Duodenal mucosa (tissue), 2 donors: ENCODE data around the gene SINHCAF.

ENCODE experiments used
- H3K27ac ChIP-seq: one replicate; pipeline ENCODE4 v1.7.0; 2013; ENCODE audit warnings: low read depth, low read length
- H3K27me3 ChIP-seq, 2 donors: one replicate each; pipeline ENCODE4 v1.7.0; 2013; ENCODE audit warnings: low read length in 2 of 2, control low read depth in 1 of 2; ENCODE audit not compliant: insufficient read depth in 2 of 2, control insufficient read depth in 1 of 2
- H3K36me3 ChIP-seq, 2 donors: one replicate each; pipeline ENCODE4 v1.7.0; 2013; ENCODE audit warnings: low read length in 2 of 2, control low read depth in 1 of 2; ENCODE audit not compliant: insufficient read depth in 2 of 2, control insufficient read depth in 1 of 2
- H3K4me1 ChIP-seq, 2 donors: one replicate each; pipeline ENCODE4 v1.7.0; 2013; ENCODE audit warnings: low read length in 2 of 2, control low read depth in 1 of 2; ENCODE audit not compliant: insufficient read depth in 2 of 2, control insufficient read depth in 1 of 2
- H3K4me3 ChIP-seq, 2 donors: one replicate each; pipeline ENCODE4 v1.7.0; 2013; ENCODE audit warnings: low read length in 2 of 2, low read depth in 1 of 2
- H3K9ac ChIP-seq, 2 donors: one replicate each; pipeline ENCODE4 v1.7.0; 2013; ENCODE audit warnings: low read length in 2 of 2, low read depth in 1 of 2
- H3K9me3 ChIP-seq, 2 donors: one replicate each; pipeline ENCODE4 v1.7.0; 2013; ENCODE audit warnings: low read length in 2 of 2, control low read depth in 1 of 2; ENCODE audit not compliant: control insufficient read depth in 1 of 2

The SINHCAF gene

DNA sequence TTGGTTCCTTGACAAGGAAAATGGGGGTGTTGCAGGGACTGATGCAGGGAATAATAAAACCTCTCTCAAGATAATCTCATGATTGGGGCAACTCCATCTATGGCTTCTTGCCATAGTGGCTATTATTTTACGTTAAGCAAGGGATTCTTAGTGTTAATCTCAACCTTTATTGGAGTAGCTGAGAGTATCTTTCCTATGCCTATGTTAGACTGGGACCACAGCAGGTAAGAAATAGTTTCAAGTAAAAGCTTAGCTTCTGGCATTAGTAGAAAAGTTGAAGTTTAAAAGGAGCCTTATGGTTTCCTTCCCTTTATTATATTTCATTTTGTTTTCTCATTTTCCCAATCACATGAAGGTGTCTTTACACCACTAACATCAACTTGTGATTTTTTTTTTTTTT, 16.7 kb downstream of the SINHCAF start:
- Histone ChIP-seq H3K27ac (no peak overlapping the region), H3K9me3 (no peaks in the 10 kb centered on the region), H3K9ac (no peak overlapping the region), H3K36me3 (peaks cover 7% of the 10 kb centered on the region in 2 donors), H3K27me3 (no peaks in the 10 kb centered on the region), H3K4me1 (peaks cover 0 to 7% of the 10 kb centered on the region in 2 donors), H3K4me3 (no peak overlapping the region)

GRCh38 chr12:31308116-31308515, 17.8 kb downstream of the SINHCAF start:
- Histone ChIP-seq H3K4me1 (peaks cover 0 to 7% of the 10 kb centered on the region in 2 donors), H3K9ac (no peak overlapping the region), H3K4me3 (no peak overlapping the region), H3K27ac (no peak overlapping the region), H3K27me3 (no peaks in the 10 kb centered on the region), H3K9me3 (no peaks in the 10 kb centered on the region), H3K36me3 (peaks cover 16 to 17% of the 10 kb centered on the region in 2 donors)

- Histone ChIP-seq H3K27ac (no peak overlapping the region), H3K4me1 (peaks cover 0 to 7% of the 10 kb centered on the region in 2 donors), H3K9me3 (no peaks in the 10 kb centered on the region)
Observed at GRCh38 chr12:31306866-31307265, 19.1 kb downstream of the SINHCAF start.

GRCh38 chr12:31303466-31303865, 22.5 kb downstream of the SINHCAF start:
- no peak overlapping the region for H3K27ac ChIP-seq
- peaks cover 0 to 7% of the 10 kb centered on the region in 2 donors for H3K4me1 ChIP-seq
- H3K9me3 ChIP-seq: no peaks in the 10 kb centered on the region
- no peak overlapping the region for H3K4me3 ChIP-seq
- no peak overlapping the region for H3K9ac ChIP-seq
- H3K27me3 ChIP-seq: no peaks in the 10 kb centered on the region
- peaks cover 21 to 27% of the 10 kb centered on the region in 2 donors for H3K36me3 ChIP-seq

More at GRCh38 chr12:31306866-31307265, 19.1 kb downstream of the SINHCAF start:
- H3K4me3 ChIP-seq: no peak overlapping the region
- H3K9ac ChIP-seq: no peak overlapping the region
- no peaks in the 10 kb centered on the region for H3K27me3 ChIP-seq
- H3K36me3 ChIP-seq: peaks cover 21 to 24% of the 10 kb centered on the region in 2 donors

GRCh38 chr12:31301311-31301710, 24.6 kb downstream of the SINHCAF start:
- Histone ChIP-seq H3K4me1 (peaks cover 0 to 5% of the 10 kb centered on the region in 2 donors), H3K9ac (no peak overlapping the region), H3K27ac (no peak overlapping the region), H3K4me3 (no peak overlapping the region), H3K9me3 (no peaks in the 10 kb centered on the region), H3K27me3 (no peaks in the 10 kb centered on the region), H3K36me3 (peaks cover 21 to 34% of the 10 kb centered on the region in 2 donors)

DNA sequence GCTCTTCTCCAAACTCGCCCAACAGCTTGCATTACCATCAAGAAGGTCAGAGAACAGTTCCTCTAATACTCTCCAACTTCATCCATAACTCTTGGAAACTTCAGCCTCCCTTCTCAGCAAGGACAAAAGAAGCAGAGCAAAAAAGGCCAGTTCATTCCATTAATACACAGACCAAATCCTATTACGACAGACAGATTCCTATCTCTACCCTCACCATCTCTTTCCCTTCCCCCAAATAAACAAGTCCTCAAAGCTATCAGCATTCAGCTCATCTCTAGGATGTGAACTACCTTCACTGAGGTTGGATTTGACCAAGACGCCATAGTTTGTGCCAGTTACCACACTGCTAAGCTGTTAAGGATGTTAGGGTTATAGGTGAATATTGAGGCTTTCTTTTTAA, 25.2 kb downstream of the SINHCAF start:
- no peaks in the 10 kb centered on the region for H3K4me1 ChIP-seq
- peaks cover 21 to 34% of the 10 kb centered on the region in 2 donors for H3K36me3 ChIP-seq
- H3K9me3 ChIP-seq: no peaks in the 10 kb centered on the region
- no peaks in the 10 kb centered on the region for H3K27me3 ChIP-seq
- H3K27ac ChIP-seq: no peak overlapping the region
- no peak overlapping the region for H3K4me3 ChIP-seq
- no peak overlapping the region for H3K9ac ChIP-seq

DNA sequence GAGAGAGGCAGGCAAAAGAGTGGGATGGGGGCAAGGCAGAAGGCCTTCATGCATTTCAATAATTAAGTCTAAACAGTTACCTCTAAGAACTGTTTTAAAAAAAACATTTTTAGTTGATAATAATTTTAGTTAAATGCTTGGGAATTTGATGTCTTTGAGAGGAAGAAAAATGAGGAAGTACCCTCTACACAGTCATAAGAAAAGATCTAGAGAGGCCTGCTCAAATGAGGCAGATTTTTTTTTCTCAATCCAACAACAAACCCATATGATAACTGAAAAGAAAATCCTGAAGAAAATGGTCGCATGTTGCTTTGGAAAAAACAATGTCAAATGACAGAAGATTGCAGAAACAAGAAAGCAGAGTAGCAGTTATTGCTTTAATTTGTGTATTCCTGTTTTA, 25.6 kb downstream of the SINHCAF start:
- Histone ChIP-seq H3K4me1 (no peaks in the 10 kb centered on the region), H3K27me3 (no peaks in the 10 kb centered on the region), H3K9me3 (no peaks in the 10 kb centered on the region), H3K9ac (no peak overlapping the region), H3K4me3 (no peak overlapping the region), H3K27ac (no peak overlapping the region), H3K36me3 (peaks cover 21 to 34% of the 10 kb centered on the region in 2 donors)

DNA sequence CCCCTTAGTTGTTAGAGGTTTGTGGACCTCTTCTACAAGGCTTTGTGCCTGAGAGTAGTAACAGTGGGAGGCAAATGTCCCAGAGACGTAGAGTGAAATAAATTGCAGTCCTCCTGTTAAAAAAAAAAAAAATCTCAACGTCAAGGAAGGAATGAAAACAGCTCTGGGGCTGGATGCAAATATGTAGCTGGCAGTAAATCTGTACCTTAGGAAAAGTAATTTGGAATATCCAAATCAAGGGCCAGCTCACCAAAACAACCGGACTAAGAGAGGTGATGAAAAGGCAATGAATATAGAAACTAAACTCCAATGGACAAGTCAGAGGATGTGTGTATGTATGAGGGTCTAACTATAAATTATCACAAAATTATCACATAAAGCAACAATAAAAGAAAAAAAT, 27.0 kb downstream of the SINHCAF start:
- no peak overlapping the region for H3K9ac ChIP-seq
- H3K27ac ChIP-seq: no peak overlapping the region
- H3K27me3 ChIP-seq: no peaks in the 10 kb centered on the region
- H3K9me3 ChIP-seq: no peaks in the 10 kb centered on the region
- H3K36me3 ChIP-seq: peaks cover 22 to 35% of the 10 kb centered on the region in 2 donors
- no peak overlapping the region for H3K4me3 ChIP-seq
- no peaks in the 10 kb centered on the region for H3K4me1 ChIP-seq

- no peak overlapping the region for H3K4me3 ChIP-seq
- H3K27ac ChIP-seq: no peak overlapping the region
- no peaks in the 10 kb centered on the region for H3K9me3 ChIP-seq
- H3K36me3 ChIP-seq: peaks cover 18 to 31% of the 10 kb centered on the region in 2 donors
- no peaks in the 10 kb centered on the region for H3K4me1 ChIP-seq
- no peak overlapping the region for H3K9ac ChIP-seq
- no peaks in the 10 kb centered on the region for H3K27me3 ChIP-seq
Observed at GRCh38 chr12:31298515-31298910, 27.4 kb downstream of the SINHCAF start.

DNA sequence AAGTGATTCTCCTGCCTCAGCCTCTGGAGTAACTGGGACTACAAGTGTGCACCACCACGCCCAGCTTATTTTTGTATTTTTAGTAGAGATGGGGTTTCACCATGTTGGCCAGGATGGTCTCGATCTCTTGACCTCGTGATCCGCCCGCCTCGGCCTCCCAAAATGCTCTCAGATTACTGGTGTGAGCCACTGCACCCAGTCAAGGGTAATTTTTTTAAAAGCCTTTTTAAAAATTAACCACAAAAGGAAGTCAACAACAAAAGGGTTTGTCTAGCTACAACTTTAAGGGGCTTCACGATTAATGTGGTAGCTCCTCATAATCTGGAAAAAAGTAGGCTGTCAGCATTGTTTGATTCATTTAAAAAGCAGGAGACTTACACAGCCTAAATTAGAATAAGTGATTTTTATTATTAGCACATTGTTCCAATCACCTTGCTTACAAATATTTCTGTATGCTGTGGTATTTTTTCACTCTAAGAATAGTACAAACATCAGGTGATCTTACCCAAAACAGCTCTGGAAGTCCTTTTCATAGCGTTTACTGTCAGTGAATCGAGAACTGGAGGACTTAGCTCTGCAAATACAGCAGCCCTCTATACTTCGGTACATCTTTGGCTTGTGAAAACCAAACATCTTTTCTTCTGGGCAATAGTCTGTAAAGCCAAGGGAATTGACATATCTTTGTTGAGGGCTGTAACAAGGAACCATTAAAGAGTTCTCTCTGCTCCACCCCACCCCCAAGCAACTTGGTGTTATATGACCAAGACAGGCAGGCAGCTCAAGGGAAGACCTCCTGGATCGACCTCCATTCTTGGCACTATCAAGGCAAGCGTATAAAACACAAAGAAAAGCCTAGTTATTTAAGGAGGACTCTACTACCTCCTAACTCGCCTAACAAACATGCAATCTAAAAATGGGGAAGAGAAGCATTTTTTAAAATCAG, 28.1 kb downstream of the SINHCAF start:
- no peak overlapping the region for H3K9ac ChIP-seq
- no peaks in the 10 kb centered on the region for H3K27me3 ChIP-seq
- no peak overlapping the region for H3K27ac ChIP-seq
- H3K4me1 ChIP-seq: no peaks in the 10 kb centered on the region
- peaks cover 15 to 31% of the 10 kb centered on the region in 2 donors for H3K36me3 ChIP-seq
- no peak overlapping the region for H3K4me3 ChIP-seq
- no peaks in the 10 kb centered on the region for H3K9me3 ChIP-seq
